ACHN (cell line): ENCODE measurements around the gene POC1A.

Experiments
- DNase-seq: peaks from one replicate; pipeline ENCODE4 v3.0.0-alpha.2; 2015
- in situ Hi-C: cut with HindIII; loops from 2 replicates; pipeline ENCODE4 v1.10.0; 2017; ENCODE audit warnings: low sequenced_read_pairs, low pct_ligation_motif_present, low pct_unique_long_range_greater_than_20kb

Gene POC1A

DNA sequence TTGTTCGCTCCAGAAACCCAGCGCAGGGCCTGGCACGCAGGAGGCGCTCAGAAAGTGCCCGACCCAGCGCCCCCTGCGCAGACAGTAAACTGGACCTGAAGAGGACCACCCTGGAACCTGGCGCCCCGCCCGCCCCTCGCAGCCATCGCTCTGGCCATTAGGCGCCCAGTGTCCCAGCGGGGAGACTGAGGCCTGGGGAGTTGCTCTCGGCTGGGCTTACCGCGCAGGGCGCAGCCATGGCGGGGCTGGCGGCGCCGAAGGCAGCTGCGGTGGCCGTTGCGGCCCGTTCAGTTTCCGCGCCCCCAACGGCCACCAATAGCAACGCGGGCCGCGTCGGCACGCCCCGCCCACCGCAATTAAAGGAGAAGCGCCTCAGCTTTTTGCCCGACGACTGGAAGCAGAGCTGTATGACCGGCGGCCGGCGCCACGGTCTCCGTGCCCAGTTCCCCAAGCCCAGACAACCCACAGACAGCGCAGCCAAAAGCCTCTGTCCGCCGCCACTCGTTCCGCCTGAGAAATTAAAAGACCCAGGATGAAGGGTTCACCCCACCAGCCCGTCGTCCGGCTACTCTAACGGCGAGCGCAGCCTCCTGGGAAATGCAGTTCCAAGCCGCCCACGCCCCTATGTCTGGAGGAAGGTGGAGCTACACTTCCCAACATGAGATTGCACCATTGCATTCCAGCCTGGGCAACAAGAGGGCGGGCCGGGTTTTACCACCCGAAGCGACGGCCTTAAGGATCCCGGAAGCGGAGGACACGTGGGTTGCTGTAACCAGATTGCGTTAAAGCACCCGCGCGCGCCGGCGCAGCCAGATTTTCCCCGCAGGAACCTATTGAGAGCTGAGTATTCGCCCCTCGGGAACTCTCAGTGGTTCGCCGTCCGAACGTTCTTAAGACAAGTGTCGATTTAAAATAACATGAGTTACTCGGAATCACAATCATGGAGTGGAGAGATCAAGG, at the start of gene POC1A:
Gene POC1A, minus strand, starts transcription at position 289 of the 960 bp plus-strand sequence. Its CDS starts 51 bp downstream, at position 238.
- peak; percentile 96 for DNase-seq
- in situ Hi-C loops: no loop called here

DNA sequence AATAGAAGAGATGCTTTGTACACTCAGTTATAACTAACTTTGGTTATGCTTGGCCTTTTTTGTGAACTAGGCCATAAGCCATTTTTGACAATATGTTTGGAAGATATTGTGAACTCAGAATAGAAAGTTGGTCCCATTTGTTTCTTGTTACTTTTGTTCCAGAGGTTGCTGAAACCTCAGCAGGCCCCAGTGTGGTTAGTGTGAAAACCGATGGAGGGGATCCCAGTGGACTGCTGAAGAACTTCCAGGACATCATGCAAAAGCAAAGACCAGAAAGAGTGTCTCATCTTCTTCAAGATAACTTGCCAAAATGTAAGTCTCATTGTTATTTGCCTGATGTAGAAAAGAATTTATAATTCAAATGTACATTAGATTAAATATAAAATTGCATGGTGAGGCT, 49.5 kb upstream of the POC1A start:
- in situ Hi-C loops: no loop called here
- no peak for DNase-seq

DNA sequence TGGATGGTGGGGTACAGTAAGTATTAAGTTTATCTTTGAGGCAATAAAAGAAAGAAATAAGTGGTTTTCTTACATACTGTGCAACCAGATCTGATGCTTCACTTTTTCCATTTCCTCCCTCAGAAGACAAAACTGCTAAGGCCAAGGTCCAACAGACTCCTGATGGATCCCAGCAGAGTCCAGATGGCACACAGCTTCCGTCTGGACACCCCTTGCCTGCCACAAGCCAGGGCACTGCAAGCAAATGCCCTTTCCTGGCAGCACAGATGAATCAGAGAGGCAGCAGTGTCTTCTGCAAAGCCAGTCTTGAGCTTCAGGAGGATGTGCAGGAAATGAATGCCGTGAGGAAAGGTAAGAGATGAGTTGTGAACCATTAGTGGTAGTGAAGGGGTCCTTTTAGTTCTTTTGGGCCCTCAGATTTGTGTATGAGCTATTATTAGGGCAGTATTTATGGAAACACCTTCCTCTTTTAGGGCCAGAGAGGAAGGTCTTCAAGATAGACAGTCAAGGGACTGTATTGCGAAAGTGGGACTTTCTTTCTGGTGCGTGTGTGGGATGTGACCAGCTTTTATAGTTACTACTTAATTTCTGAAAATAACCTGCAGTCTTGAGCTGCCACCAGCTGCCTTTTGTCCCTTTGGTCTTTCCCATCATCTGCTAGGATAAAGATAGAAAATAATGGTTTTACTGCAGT, 48.3 kb upstream of the POC1A start:
- in situ Hi-C loops: no loop called here
- no peak for DNase-seq

DNA sequence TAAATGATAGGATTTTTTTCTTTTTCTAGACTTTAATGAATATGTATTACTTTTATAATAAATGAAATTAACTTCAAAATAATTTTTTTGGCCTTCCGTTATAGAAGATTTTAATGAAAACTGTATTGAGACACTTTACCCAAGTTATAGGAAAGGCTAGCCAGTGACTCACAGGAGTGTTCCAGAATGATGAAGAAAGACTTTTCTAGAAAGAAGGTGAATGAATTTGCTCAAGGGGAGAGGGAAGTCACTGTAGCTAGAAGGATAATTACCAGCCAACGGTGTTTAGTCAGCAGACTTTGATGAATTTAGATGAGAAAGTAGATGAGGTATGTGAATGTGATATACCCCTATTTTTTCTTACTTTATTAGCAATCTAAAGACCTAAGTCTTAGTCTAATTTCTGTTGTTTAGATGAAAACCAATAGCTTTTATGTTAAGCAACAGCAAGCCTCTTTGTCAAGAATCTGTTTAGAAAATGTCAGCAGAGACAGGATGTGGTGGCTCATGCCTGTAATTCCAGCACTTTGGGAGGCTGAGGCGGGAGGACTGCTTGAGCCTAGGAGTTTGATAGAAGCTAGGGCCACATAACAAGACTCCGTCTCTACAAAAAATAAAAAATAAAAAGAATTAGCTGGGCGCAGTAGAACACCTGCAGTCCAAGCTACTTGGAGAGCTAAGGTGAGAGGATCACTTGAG, 46.9 kb upstream of the POC1A start:
- no peak for DNase-seq
- in situ Hi-C loops: no loop called here

GRCh38 chr3:52198643-52199608, 44.7 kb upstream of the POC1A start:
- no peak for DNase-seq
- in situ Hi-C loops: no loop called here

GRCh38 chr3:52197842-52198625, 43.8 kb upstream of the POC1A start, which contains the start of gene ALAS1:
Gene ALAS1 (plus strand): TSS chr3:52198160. CDS start chr3:52199242, 1,082 bp downstream.
- in situ Hi-C loops: no loop called here
- DNase-seq: peak; percentile 85

DNA sequence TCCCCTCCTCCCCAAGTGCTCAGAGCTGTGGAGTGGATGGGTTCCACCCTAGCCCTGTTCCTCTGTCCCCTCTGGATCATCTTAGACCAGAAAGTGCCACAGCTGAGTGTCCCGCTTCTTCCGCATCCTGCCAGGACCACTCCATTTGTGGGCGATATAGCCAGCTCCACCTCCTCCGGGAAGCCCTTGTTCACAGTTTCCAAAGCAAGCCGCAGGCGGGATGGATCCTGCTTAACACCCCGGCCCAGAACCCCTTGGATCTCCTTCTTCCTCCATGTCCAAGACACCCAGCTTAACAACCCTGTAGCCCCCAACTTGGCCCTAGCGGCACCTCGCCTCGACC, 43.2 kb upstream of the POC1A start:
- DNase-seq: no peak
- in situ Hi-C loops: no loop called here

GRCh38 chr3:52196977-52197376, 42.8 kb upstream of the POC1A start:
- in situ Hi-C loops: no loop called here
- no peak for DNase-seq

DNA sequence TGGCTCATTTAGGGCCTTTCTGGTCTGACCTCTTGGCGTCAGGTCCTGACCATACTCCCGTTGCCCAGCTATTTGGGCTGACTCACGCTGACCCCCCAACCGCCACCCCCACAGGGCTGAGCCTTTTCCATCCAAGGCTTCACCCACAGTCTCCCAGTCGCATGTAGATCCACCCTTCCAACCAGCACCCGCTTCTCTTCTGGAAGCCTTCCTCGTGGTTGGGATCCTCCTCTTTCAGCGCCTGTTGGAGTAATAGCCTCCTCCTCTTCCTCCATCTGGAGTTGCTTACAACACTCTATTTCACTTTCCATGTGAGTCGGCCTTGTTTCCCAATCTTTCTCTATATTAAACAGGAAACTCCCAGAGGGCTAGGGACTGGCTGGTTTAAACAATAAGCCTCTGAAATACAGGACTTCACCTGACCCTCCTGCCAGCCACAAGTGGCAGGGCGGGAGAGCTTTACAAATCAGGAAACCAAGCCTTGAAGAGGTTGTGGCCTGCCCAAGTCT, 41.7 kb upstream of the POC1A start:
- in situ Hi-C loops: no loop called here
- DNase-seq: no peak

GRCh38 chr3:52195291-52195597, 41.0 kb upstream of the POC1A start:
- DNase-seq: no peak
- in situ Hi-C loops: no loop called here

- DNase-seq: no peak
- in situ Hi-C loops: no loop called here
Observed at GRCh38 chr3:52194485-52195290, 40.5 kb upstream of the POC1A start.

DNA sequence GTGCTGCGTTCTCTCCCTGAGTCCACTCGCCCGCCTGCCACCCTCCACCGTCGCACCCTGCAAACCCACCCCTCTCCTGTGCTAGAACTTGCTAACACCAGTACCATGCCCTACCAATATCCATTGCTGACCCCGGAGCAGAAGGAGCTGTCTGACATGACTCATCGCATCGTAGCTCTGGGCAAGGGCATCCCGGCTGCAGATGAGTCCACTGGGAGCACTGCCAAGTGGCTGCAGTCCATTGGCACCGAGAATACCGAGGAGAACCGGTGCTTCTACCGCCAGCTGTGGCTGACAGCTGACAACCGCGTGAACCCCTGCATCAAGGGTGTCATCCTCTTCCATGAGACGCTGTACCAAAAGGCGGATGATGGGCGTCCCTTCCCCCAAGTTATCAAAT, 38.8 kb upstream of the POC1A start:
- peak; percentile 58 for DNase-seq
- in situ Hi-C loops: no loop called here

- in situ Hi-C loops: no loop called here
- DNase-seq: no peak
Observed at GRCh38 chr3:52191663-52192062, 37.4 kb upstream of the POC1A start.

DNA sequence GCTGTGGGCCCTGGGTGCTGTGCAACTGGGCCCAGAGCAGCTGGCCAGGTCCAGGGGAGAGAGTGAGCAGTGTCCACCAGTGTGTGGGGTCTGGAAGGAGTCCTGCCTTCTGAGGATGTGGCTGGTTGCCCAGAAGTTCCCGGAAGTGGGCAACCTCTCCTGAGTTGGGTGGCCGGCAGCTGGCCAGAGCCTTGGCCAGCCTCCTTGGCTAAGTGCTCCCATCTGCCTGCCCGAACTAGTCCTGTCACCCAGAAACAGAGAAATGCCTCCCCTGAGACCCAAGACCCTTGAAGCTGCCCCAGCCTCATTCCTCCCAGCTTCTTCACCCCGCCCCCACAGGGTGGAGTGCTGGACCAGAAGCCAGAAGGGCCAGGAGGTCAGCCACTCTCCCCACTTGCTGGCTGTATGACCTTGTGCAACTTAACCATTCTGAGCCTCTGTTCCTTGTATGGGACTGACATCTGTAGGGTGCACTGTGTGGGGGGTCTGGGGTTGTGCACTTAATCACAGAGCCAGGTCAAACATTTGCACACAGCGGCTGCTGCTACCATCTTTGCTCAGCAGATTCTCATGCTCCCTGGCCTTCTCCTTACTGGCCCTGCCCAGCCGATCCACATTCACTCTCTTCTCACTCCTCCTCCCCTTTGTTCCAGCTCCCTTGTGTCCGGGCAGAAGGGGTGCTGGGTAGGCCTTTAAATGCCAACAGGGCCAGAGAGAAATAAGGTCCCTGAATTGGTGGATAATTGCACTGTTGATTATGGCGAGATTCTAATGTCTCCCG, 36.3 kb upstream of the POC1A start:
- in situ Hi-C loops: no loop called here
- no peak for DNase-seq

GRCh38 chr3:52188556-52188955, 34.3 kb upstream of the POC1A start:
- in situ Hi-C loops: no loop called here
- DNase-seq: no peak

- no peak for DNase-seq
- in situ Hi-C loops: no loop called here
Observed at GRCh38 chr3:52186729-52187128, 32.5 kb upstream of the POC1A start.
